Limb (tissue), 2 donors: ENCODE results near the gene RPH3AL.
"Not testable (repeated sequence)": the region's sequence is repeated elsewhere in the genome, so short reads cannot be mapped to it uniquely, and the experiment has no call there.

Experiments used
- DNase-seq, 2 donors: peaks; one replicate each; pipeline ENCODE4 v3.0.0-alpha.2; 2016; ENCODE audit errors: extremely low spot score in 2 of 2

Gene RPH3AL

GRCh38 chr17:202501-202951 lies 150.1 kb downstream of the RPH3AL start:
- DNase-seq: no peak

DNA sequence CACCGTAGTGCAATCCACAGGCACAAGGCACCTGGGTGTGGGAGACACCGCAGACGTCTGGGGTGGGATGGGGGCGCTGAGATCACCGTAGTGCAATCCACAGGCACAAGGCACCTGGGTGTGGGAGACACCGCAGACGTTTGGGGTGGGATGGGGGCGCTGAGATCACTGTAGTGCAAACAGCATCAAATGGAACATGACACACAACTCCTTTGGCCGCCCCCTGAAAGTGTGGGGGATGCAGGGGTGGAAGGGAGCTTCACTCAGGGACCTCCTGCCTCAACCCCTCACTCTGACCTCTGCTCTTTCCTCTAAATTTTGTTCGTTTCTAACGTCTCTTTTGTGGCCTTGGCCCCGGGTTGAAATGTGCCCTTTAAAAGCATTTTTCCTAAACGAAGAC lies 150.9 kb downstream of the RPH3AL start:
- DNase-seq: not testable (repeated sequence)

- DNase-seq: not testable (repeated sequence)
Observed at GRCh38 chr17:201257-201656, 151.3 kb downstream of the RPH3AL start.

DNA sequence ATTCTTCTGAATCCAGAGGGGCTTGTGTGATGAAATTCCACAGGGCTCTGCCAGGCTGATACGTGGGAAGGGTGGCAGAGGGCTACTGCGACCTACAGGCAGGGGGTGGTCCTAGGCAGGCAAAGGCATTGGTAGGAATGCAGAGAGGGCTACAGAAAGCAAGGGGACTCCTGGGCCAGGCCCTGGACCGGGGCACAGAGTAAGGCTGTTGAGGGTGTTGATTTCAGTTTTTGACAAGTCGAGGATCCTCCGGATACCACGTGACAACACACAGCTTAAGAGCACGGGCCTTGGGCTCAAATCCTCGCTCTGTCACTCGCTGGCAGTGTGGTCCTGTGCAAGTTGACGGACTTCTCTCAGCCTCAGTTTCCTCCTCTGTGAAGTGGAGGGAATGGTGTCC lies 152.0 kb downstream of the RPH3AL start:
- no peak for DNase-seq

- DNase-seq: peak in 1 of 2 donors; percentile 51
Observed at GRCh38 chr17:199806-200545, 152.6 kb downstream of the RPH3AL start.

DNA sequence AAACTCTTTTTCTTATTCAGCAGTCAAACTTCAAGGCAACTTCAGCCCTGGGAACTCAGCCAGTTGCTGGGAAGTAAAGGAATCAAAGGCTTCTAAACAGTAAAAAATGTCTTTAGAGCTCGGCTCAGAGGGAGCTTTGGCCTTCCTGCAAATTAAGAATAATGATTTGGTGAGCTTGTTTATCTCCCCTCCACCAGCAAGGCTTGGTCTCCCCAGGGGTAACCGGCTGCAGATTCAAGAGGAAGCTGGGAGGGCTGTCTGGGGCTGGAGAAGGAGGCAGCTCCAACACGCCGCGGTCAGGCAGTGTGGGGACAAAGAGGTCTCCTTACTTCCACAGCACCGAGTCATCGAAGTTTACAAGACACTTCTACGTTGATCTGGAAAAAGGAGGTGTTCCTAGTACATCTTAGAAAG lies 153.4 kb downstream of the RPH3AL start:
- peak in 1 of 2 donors; percentile 72 for DNase-seq

DNA sequence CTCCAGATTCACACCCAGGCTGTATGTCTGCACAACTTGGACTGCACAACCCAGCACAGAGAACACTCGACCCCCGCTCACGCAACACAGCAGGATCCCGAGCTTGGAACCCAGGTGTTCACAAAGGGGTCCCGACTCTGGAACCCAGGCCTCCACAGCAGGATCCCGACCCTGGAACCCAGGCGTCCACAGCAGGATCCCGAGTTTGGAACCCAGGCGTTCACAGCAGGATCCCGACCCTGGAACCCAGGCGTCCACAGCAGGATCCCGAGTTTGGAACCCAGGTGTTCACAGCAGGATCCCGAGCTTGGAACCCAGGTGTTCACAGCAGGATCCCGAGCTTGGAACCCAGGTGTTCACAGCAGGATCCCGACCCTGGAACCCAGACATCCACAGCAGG lies 154.4 kb downstream of the RPH3AL start:
- DNase-seq: not testable (repeated sequence)

GRCh38 chr17:197352-197751 lies 155.3 kb downstream of the RPH3AL start:
- no peak for DNase-seq

- DNase-seq: no peak
Observed at GRCh38 chr17:194828-195602, 157.6 kb downstream of the RPH3AL start.

DNA sequence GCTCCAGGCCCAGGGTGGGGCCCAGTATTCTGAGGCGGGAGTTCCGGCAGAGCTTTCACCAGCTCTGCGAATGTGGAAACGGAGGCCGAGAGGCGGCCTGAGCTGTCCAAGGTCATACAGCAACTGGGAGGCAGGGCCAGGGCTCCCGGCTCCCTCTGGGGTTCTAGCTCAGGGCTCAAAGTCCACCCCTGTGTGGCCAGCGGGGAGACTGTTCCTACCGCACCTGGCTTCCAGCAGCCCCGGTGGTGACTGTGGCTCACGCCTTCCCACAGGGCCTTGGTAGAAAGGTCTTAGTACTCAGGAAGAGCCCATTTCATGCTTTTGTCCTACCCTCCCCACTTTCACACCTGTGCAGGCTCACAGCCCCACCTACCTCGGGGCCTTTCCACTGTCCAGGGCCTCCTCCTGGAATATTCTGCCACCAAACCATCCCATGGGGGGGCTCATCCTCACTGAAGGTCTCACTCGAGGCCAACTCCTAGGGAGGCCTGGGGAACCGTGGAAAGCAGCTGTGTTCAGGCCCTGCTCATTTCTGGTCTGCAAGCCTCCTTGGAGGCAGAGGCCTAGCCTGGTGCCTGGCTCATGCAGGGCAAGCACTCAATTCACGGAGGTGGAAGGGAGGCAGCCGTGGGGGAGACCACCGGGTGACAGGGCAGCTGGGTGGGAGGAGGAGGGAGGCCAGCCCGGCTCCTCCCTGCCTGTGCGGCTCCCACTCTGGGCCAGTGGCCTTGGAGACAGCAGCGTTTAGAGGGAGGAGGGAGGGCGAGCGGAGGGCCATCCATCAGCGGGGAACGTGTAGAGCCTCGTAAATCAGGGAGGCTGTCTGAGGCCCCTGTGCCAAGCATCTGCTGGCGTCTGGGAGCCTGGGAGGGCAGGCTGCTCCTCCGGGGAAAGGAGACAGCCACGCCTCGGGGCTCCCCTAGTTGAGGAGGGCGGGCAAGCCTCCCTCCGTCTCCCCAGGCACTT lies 158.5 kb downstream of the RPH3AL start:
- DNase-seq: peak in 1 of 2 donors; percentile 66

DNA sequence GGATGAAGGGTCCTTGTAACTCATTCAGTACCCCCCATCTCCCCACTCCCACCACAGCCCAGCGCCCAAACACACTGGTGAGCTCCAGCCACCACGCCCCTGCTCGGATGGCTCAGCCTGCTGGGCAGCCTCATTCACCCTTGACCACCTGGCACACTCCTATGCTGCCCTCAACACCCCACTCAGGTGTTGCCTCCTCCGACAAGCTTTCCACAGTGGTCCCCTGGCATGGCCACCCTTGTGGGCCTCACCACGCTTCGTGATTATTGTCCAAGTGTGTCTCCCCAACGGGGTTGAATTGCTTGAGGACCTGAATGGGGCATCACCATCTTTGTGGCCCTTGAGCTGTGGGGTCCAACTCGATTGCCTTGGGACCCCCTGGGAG lies 159.2 kb downstream of the RPH3AL start:
- DNase-seq: no peak

DNA sequence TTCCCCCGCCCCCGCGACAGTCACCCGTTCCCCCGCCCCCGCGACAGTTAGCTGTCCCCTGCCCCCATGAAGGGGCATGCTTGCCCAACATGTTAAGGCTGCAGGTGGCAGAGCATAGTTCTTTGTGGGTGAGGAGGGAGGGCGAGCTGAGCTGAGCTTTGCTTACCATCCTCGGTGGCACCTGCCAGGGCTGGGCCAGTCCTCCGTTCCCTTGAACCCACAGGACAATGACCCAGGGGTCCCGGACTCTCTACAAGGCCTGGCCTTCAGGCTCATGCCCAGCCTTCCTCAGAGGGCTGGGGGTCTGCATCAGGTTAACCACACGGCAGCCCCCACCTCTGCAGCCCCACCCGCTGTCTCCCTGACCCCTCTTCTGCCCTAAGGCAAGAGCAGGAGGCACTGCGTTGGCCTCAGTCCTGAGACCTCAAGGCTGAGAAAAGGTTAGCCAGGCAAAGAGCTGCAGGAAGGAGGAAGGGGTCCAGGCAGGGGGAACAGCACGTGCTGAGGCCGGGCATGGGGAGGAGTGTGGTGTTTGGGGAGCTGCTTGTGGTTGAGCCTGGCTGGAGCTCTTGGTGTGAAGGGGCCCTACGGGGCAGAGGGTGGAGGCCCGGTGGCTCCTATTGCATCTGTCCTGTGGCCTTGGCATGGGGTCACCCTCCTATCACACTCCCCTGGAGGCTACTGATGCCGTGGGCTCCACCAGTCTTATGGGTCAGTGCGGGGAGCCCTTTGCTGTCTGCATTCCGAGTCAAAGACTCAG lies 159.8 kb downstream of the RPH3AL start:
- no peak for DNase-seq

DNA sequence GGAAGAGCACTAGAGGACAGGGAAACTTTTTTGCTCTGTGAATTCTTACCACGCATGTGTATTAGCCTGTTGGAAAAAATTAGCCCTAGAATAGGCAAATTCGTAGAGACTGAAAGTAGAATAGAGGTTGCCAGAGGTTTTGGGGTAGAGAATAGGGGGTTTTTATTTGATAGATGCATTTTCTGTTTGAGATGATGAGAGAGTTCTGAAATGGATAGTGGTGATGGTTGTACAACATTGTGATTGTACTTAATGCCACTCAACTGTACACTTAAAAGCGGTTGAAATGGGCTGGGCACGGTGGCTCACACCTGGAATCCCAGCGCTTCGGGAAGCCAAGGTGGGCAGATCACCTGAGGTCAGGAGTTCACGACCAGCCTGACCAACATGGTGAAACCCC lies 163.2 kb downstream of the RPH3AL start:
- no peak for DNase-seq

DNA sequence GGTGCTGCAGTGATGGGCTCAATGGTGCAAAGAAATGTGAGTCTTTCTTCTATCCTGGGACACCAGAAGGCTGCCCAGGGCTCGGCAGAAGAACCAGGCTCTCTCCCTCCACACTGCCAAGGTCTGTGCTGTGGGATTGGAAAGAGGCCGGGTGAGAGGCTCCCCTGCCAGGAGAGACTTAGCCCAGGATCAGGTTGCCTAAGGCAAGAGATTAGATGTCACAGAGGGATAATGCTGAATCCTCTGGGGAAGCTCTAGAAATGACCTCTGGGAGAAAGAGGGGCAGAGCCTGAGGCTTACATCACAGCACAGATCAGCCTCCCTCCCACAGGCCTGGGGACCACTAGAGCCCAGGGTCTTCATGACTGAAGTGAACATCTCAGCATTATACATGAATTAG lies 165.5 kb downstream of the RPH3AL start:
- no peak for DNase-seq

DNA sequence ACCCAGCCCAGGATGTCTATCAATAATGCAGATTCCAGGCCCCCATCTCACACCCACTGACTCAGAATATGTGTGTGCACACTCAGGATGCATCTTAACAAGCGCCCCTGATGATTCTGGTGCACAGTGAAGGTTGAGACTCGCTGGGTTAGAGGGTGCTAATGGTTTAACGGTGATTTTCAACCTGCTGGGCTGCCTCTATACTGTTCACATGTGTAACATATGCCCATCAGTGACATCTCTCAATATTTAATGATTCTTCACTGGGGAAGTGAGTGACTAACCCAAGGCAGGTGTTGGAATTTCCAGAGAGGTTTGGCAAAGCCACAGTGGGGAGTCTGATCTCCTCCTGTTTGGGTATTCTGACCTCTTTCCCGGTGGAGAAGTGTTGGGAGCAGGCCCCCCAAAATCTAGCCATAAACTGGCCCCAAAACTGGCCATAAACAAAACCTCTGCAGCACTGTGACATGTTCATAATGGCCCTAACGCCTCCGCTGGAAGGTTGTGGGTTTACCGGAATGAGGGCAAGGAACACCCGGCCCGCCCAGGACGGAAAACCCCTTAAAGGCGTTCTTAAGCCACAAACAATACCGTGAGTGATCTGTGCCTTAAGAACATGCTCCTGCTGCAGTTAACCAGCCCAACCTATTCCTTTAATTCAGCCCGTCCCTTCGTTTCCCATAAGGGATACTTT lies 167.0 kb downstream of the RPH3AL start:
- DNase-seq: no peak

GRCh38 chr17:183021-183420 lies 169.6 kb downstream of the RPH3AL start:
- no peak for DNase-seq

DNA sequence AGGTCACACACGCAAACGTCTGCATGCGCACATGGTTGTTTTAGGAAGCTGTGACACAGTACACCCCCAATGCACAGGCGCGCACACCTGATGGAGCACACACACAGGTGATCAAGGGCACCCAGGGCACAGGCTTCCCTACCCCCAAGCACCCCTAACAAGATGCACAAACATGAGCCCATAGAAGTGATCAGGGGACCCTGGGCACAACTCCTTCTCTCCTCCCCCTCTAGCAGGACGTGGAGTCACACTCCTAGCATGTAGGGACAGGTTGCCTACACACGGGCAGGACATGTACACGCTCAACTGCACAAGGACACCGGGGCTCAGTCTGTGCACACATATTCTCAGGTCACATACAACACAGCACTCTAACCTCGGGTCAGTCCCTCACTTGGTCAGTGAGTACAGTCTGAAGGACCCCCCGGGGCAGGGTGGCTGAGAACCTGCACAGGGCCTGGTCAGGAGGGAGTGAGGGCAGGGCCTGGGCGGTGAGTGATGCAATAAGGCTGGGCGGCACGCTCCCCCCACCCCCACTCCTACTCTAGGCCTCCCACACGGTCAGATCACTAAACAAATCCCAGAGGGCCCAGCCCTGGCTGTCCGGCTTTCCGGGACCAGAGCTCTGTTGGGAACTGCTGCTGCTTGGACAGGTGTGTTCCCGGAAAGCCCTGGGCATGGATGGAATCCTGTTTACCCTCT lies 170.4 kb downstream of the RPH3AL start:
- no peak for DNase-seq

DNA sequence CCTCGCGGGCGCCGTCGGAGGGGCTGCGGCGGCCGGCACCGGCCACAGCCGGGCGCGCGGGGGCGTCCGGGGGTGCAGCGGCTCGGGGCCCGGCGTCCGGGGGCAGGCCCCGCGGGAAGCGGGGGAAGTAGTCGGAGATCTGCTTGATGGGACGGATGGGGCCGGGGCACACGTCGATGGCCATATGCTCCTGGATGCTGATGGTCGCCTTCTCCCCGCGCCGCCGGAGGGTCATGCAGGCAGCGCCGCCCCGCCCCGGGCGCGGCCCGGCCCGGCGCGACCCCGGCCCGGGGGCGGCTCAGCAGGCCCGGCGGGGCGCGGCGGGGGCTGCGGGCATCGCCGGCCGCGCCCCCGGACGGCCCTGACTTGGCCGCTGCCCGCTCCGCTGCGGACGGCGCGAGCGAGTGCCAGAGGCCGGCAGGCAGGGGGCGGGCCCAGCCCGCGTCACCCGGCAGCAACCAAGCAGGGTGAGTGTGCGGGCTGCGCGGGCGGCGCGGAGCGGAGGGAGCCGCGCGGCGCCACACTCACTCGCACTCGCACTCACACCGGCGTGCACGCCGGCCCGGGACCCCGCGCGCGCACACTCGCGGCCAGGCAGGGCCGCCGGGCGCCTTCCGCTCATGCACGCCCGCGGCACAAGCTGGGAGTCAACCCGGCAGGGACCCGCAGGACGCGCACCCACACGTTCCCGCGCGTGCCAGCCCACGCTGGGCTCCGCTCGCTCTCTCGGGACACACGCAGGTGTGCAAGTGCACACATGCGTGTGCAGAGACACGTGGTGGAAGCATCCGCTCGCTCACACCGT lies 171.2 kb downstream of the RPH3AL start, which contains the start of gene DOC2B:
Gene DOC2B, minus strand, starts transcription at position 406 of the 805 bp plus-strand sequence. Its CDS starts 171 bp downstream, at position 235.
- peak in 1 of 2 donors; percentile 63 for DNase-seq
